ENCODE data around the gene SDHD.
A peak's percentile ranks its signal among the peaks of the same experiment; 100 is the strongest.
"Not testable (repeated sequence)": the region's sequence is repeated elsewhere in the genome, so short reads cannot be mapped to it uniquely, and the experiment has no call there.

SDHD gene

GRCh38 chr11:112086422-112087191 lies at the start of gene SDHD, which contains the start of gene TIMM8B:
SDHD (plus strand) TSS chr11:112086873; CDS start chr11:112086908, 35 bp downstream.
TIMM8B (minus strand) TSS chr11:112086756; CDS start chr11:112086723, 33 bp downstream.
- DNase-seq (ENCODE audit: low read depth) = peak; percentile 91

- no peak for DNase-seq (ENCODE audit: low read depth)
Observed at GRCh38 chr11:112037527-112037926, 49.1 kb upstream of the SDHD start.

- no peak for DNase-seq (ENCODE audit: low read depth)
Observed at GRCh38 chr11:112042161-112042960, 44.3 kb upstream of the SDHD start.

GRCh38 chr11:112042961-112043304 lies 43.7 kb upstream of the SDHD start:
- no peak for DNase-seq (ENCODE audit: low read depth)

- DNase-seq (ENCODE audit: low read depth) = no peak
Observed at GRCh38 chr11:112044961-112045360, 41.7 kb upstream of the SDHD start.

GRCh38 chr11:112046647-112047046 lies 40.0 kb upstream of the SDHD start:
- DNase-seq (ENCODE audit: low read depth) = not testable (repeated sequence)

GRCh38 chr11:112048256-112048655 lies 38.4 kb upstream of the SDHD start:
- DNase-seq (ENCODE audit: low read depth) = not testable (repeated sequence)

GRCh38 chr11:112049777-112050176 lies 36.9 kb upstream of the SDHD start:
- no peak for DNase-seq (ENCODE audit: low read depth)

- no peak for DNase-seq (ENCODE audit: low read depth)
Observed at GRCh38 chr11:112050721-112051120, 36.0 kb upstream of the SDHD start.

GRCh38 chr11:112051768-112052167 lies 34.9 kb upstream of the SDHD start:
- DNase-seq (ENCODE audit: low read depth) = no peak

GRCh38 chr11:112057170-112057569 lies 29.5 kb upstream of the SDHD start:
- DNase-seq (ENCODE audit: low read depth) = no peak

- DNase-seq (ENCODE audit: low read depth) = no peak
Observed at GRCh38 chr11:112058103-112058502, 28.6 kb upstream of the SDHD start.

- no peak for DNase-seq (ENCODE audit: low read depth)
Observed at GRCh38 chr11:112062923-112063322, 23.8 kb upstream of the SDHD start.

GRCh38 chr11:112073941-112074811 lies 12.5 kb upstream of the SDHD start, which contains the start of the genes NKAPD1 and PIH1D2:
NKAPD1 (plus strand) TSS chr11:112074299; CDS start chr11:112075575, 1,276 bp downstream.
PIH1D2 (minus strand) TSS chr11:112074017; CDS start chr11:112073174, 843 bp downstream.
- peak; percentile 63 for DNase-seq (ENCODE audit: low read depth)

GRCh38 chr11:112082729-112083128 lies 3.9 kb upstream of the SDHD start:
- DNase-seq (ENCODE audit: low read depth) = no peak

- DNase-seq (ENCODE audit: low read depth) = no peak
Observed at GRCh38 chr11:112085822-112086421, 751 bp upstream of the SDHD start.

- no peak for DNase-seq (ENCODE audit: low read depth)
Observed at GRCh38 chr11:112087212-112087611, 539 bp downstream of the SDHD start.

- not testable (repeated sequence) for DNase-seq (ENCODE audit: low read depth)
Observed at GRCh38 chr11:112095302-112095701, 8.6 kb downstream of the SDHD start.

- DNase-seq (ENCODE audit: low read depth) = no peak
Observed at GRCh38 chr11:112096194-112096593, 9.5 kb downstream of the SDHD start.

GRCh38 chr11:112097734-112098528 lies 11.3 kb downstream of the SDHD start:
- DNase-seq (ENCODE audit: low read depth) = no peak

GRCh38 chr11:112100462-112100861 lies 13.8 kb downstream of the SDHD start:
- DNase-seq (ENCODE audit: low read depth) = no peak
